CD4-positive, alpha-beta memory T cell (primary cell): ENCODE data around the gene ADAM19. TPM values are rescaled to one million over a fixed set of nuclear protein-coding genes. Genes with fewer than 3 reads are reported as not detected.

ENCODE experiments used
- CTCF ChIA-PET: fragments of 350-600 bp; sonication (Branson Sonifier 250); formaldehyde crosslinking; loops from one replicate; lab custom pipeline; 2021; ENCODE audit warnings: inconsistent platforms; ENCODE audit not compliant: partially characterized antibody; lab: Charles Lee
- POLR2A ChIA-PET: fragments of 350-600 bp; sonication (Branson Sonifier 250); formaldehyde crosslinking; loops from one replicate; lab custom pipeline; 2021; ENCODE audit not compliant: partially characterized antibody; lab: Charles Lee
- DNase-seq, 5 donors: peaks; one replicate each; pipeline versions ENCODE4 v3.0.0 to v3.0.0-alpha.2; 2020 to 2022; ENCODE audit warnings: mixed read lengths in 1 of 5
- H3K27ac ChIP-seq: one replicate; pipeline ENCODE4 v1.7.0; 2013; ENCODE audit warnings: low read depth, low read length
- H3K27me3 ChIP-seq: 2 replicates; pipeline ENCODE4 v1.7.0; 2013; ENCODE audit warnings: mild to moderate bottlenecking, low read length, moderate library complexity; ENCODE audit not compliant: insufficient read depth
- H3K36me3 ChIP-seq: 2 replicates; pipeline ENCODE4 v1.7.0; 2013; ENCODE audit warnings: mild to moderate bottlenecking, low read length, moderate library complexity; ENCODE audit not compliant: insufficient read depth
- H3K4me1 ChIP-seq: 2 replicates; pipeline ENCODE4 v1.7.0; 2013; ENCODE audit warnings: mild to moderate bottlenecking, low read length, moderate library complexity; ENCODE audit not compliant: insufficient read depth
- H3K4me3 ChIP-seq, 2 donors: one replicate each; pipeline ENCODE4 v1.7.0; 2013; ENCODE audit warnings: low read length in 2 of 2, mild to moderate bottlenecking in 1 of 2
- H3K9me3 ChIP-seq, 2 donors: one replicate each; pipeline ENCODE4 v1.7.0; 2013; ENCODE audit warnings: low read length in 2 of 2, control low read depth in 1 of 2; ENCODE audit not compliant: control insufficient read depth in 1 of 2
- H3K27ac Mint-ChIP-seq, 7 donors: one replicate each; pipeline ENCODE4 v1.8.0; 2020 to 2021; ENCODE audit warnings: mixed read lengths in 7 of 7, mild to moderate bottlenecking in 6 of 7, inconsistent platforms in 3 of 7, moderate library complexity in 3 of 7
- H3K27me3 Mint-ChIP-seq, 2 donors: one replicate each; pipeline ENCODE4 v1.8.0; 2020 to 2021; ENCODE audit warnings: mixed read lengths in 2 of 2
- H3K36me3 Mint-ChIP-seq, 2 donors: one replicate each; pipeline ENCODE4 v1.8.0; 2020 to 2021; ENCODE audit warnings: mixed read lengths in 2 of 2, inconsistent platforms in 1 of 2, mild to moderate bottlenecking in 1 of 2
- H3K4me1 Mint-ChIP-seq, 4 donors: one replicate each; pipeline ENCODE4 v1.8.0; 2020 to 2021; ENCODE audit warnings: mixed read lengths in 4 of 4, mild to moderate bottlenecking in 1 of 4
- H3K4me3 Mint-ChIP-seq, 8 donors: one replicate each; pipeline ENCODE4 v1.8.0; 2020 to 2021; ENCODE audit warnings: mixed read lengths in 8 of 8, mild to moderate bottlenecking in 7 of 8, moderate library complexity in 6 of 8, inconsistent platforms in 3 of 8
- H3K9me3 Mint-ChIP-seq, 8 donors: one replicate each; pipeline ENCODE4 v1.8.0; 2020 to 2021; ENCODE audit warnings: mixed read lengths in 8 of 8, mild to moderate bottlenecking in 5 of 8, inconsistent platforms in 3 of 8, moderate library complexity in 1 of 8
- intact Hi-C: fragments of 100-400 bp; cut with micrococcal nuclease; formaldehyde crosslinking; loops from one replicate; pipeline ENCODE4 v1.15.1; 2023
- polyA plus RNA-seq, 2 donors: library from polyadenylated mRNA; unstranded; fragments of 300-500 nt; fragmentation: Illumina TruSeq; gene quantifications; one replicate each; pipeline ENCODE4 v1.2.3, GENCODE V29; 2021
- total RNA-seq, 2 experiments: library from RNA; stranded (reverse); gene quantifications; one replicate each; pipeline ENCODE4 v1.2.3, GENCODE V29; 2021

Gene ADAM19
- total and polyA plus RNA-seq, 4 experiments from 2014 or later = 1.9 to 33.9 (median 28.0) TPM

DNA sequence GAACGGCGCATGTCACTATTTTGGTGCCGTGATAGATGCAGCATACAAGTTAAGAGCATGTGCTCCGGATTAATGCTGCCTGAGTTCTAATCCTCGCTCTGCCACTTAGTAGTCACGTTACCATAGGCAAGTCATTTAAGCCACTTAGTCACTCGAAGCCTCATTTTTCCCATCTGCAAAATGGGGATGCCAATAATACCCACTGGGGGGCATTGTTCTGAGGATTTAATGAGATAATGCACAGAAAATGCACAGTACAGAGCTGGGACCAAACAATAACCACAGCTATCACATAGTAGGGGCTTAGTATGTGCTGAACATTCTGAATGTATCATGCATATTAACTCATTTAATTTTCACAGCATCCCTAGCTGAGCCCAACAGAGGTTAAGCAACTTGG is 106.5 kb downstream of the ADAM19 start:
- H3K4me1 ChIP-seq = no peaks in the 10 kb centered on the region
- Mint-ChIP-seq H3K4me1 (peaks cover 8 to 18% (median 11%) of the 10 kb centered on the region in 4 donors), H3K27me3 (no peaks in the 10 kb centered on the region), H3K9me3 (no peaks in the 10 kb centered on the region), H3K27ac (no peak overlapping the region), H3K4me3 (no peak overlapping the region), H3K36me3 (peaks cover 18 to 22% of the 10 kb centered on the region in 2 donors)
- CTCF ChIA-PET = interaction anchor here (0.7 to 5.1 kb wide), 12 partner anchors 9 to 274 kb away, joined by 3 to 34 read pairs (median 4); partner anchors contain the start of genes LSM11 and NIPAL4
- intact Hi-C loops = no loop called here
- H3K36me3 ChIP-seq = no peaks in the 10 kb centered on the region
- DNase-seq = no peak
- no peak overlapping the region for H3K27ac ChIP-seq
- POLR2A ChIA-PET = interaction anchor here (2.0 kb wide), 1 partner anchor 250 kb away, joined by 4 read pairs; no protein-coding TSS in a partner anchor
- H3K4me3 ChIP-seq = no peak overlapping the region
- H3K27me3 ChIP-seq = no peaks in the 10 kb centered on the region
- H3K9me3 ChIP-seq = no peaks in the 10 kb centered on the region

GRCh38 chr5:157468293-157468965 is 107.1 kb downstream of the ADAM19 start:
- H3K36me3 ChIP-seq = no peaks in the 10 kb centered on the region
- H3K27ac ChIP-seq = no peak overlapping the region
- DNase-seq = no peak
- peaks cover 14 to 16% of the 10 kb centered on the region in 2 donors for H3K36me3 Mint-ChIP-seq
- no peak overlapping the region for H3K4me3 ChIP-seq
- intact Hi-C loops = no loop called here
- no peak overlapping the region for H3K4me3 Mint-ChIP-seq
- H3K9me3 Mint-ChIP-seq = no peaks in the 10 kb centered on the region
- H3K27ac Mint-ChIP-seq = no peak overlapping the region
- no peaks in the 10 kb centered on the region for H3K27me3 ChIP-seq
- peaks cover 9 to 23% (median 13%) of the 10 kb centered on the region in 4 donors for H3K4me1 Mint-ChIP-seq
- no peaks in the 10 kb centered on the region for H3K4me1 ChIP-seq
- ChIA-PET CTCF (interaction anchor here (1.0 to 5.1 kb wide), 10 partner anchors 8 to 250 kb away, joined by 3 to 34 read pairs (median 12); partner anchors contain the start of gene NIPAL4), POLR2A (no interaction called here)
- H3K9me3 ChIP-seq = no peaks in the 10 kb centered on the region
- no peaks in the 10 kb centered on the region for H3K27me3 Mint-ChIP-seq

DNA sequence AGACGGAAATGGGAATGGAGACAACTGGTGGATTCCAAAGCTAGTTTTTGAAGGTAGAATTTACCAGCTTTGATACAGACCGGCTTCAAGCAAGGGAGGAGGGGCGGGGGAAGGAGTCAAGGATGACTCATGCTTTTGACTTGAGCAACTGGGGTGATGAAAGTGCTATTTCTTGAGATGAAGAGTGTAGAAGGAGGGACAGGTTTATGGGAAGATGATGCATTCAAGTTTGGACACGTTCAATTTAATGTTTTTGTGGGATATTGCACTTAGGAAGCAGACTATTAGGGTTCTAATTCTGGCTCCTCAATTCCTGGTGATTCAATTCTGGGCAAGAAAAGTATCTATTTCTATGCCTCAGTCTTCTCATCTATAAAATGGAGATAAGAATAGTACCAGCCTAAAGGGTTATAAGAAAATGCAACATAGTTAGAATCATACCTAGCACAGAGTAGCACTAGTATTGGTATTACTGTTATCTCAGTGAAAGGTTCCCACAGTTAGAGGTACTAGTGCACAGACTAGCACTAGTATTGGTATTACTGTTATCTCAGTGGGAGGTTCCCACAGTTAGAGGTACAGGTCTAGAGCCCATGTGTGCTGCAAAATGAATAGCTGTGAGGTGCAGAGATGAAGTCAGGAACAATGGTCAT is 110.9 kb downstream of the ADAM19 start:
- intact Hi-C loops = no loop called here
- Mint-ChIP-seq H3K9me3 (no peaks in the 10 kb centered on the region), H3K27ac (no peak overlapping the region), H3K27me3 (peaks cover 8 to 9% of the 10 kb centered on the region in 2 donors), H3K4me3 (no peak overlapping the region), H3K4me1 (peaks cover 15 to 25% (median 21%) of the 10 kb centered on the region in 4 donors), H3K36me3 (peaks cover 3 to 8% of the 10 kb centered on the region in 2 donors)
- ChIA-PET POLR2A (no interaction called here), CTCF (interaction anchor here (1.6 to 1.7 kb wide), 2 partner anchors 9 to 12 kb away, joined by 5 read pairs; no protein-coding TSS in a partner anchor)
- H3K4me3 ChIP-seq = no peak overlapping the region
- H3K36me3 ChIP-seq = no peaks in the 10 kb centered on the region
- no peak for DNase-seq
- no peak overlapping the region for H3K27ac ChIP-seq
- H3K9me3 ChIP-seq = no peaks in the 10 kb centered on the region
- peaks cover 9% of the 10 kb centered on the region for H3K4me1 ChIP-seq
- no peaks in the 10 kb centered on the region for H3K27me3 ChIP-seq

DNA sequence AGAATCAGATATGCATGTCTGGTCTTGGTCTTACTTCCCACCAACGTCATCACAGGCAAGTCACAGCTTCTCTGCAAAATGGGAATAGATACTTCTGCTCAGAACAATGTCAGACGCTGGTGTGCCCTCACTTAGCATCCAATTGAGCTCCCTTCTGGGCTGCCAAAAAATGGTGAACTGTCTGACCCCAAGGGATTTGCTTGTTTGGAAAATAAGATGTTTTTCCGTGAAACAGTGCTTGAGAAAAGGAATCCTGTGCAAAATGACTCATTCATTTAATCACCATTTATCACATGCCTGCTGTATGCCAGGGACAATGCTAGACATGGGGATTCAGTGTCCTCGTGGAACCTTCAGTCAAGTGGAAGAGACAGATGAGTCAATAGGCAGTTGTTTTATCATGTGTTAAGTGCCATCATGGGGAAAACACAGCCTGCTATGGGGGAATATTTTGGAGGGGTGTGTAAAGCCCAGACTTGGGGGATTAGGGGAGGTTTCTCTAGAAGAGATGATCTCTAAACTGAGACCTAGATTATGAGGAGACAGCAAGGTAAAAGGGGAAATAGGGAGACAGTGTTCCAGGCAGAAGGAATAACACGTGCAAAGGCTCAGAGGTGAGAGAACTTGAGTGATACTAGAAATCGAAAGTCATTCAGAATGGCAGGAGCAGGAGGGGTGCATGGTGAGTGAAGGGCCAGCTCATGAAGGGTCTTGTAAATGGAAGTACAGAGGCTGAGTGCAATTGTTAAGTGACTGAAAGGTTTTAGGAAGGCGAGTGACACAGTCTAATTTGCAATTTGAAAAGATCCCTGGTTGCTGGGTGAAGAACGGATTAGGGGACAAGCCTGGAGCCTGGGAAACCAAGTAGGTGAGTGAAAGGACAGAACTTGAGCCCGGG is 111.7 kb downstream of the ADAM19 start:
- Histone ChIP-seq H3K9me3 (no peaks in the 10 kb centered on the region), H3K27me3 (no peaks in the 10 kb centered on the region), H3K36me3 (no peaks in the 10 kb centered on the region), H3K27ac (no peak overlapping the region), H3K4me3 (no peak overlapping the region), H3K4me1 (peaks cover 11% of the 10 kb centered on the region)
- Mint-ChIP-seq H3K27me3 (peaks cover 8 to 9% of the 10 kb centered on the region in 2 donors), H3K27ac (peak overlapping the region in 3 of 7 donors; percentile 22 to 44 (median 38)), H3K9me3 (no peaks in the 10 kb centered on the region), H3K4me3 (peak overlapping the region in 1 of 8 donors; percentile 7), H3K4me1 (peaks cover 15 to 25% (median 22%) of the 10 kb centered on the region in 4 donors), H3K36me3 (peaks cover 3 to 8% of the 10 kb centered on the region in 2 donors)
- intact Hi-C loops = no loop called here
- DNase-seq = no peak
- ChIA-PET CTCF (interaction anchor here (0.8 to 7.2 kb wide), 4 partner anchors 6 to 13 kb away, joined by 3 to 34 read pairs (median 5); no protein-coding TSS in a partner anchor), POLR2A (no interaction called here)

DNA sequence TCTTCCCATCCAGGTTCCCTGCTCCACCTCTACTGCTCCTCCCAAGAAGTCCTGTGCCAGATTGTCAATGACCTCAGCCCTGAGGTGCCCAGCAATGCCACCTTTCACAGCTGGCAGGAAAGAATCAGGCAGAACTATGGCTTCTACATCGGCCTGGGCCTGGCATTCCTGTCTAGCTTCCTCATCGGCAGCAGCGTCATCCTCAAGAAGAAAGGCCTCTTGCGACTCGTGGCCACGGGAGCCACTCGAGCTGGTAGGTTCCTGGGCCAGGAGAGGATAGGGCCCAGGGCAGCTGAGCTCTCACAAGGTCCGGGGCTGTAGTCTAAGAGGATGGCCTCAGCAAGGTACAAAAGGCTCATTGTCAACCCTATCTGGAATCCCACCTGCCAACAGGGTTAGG is 112.5 kb downstream of the ADAM19 start:
- H3K4me3 Mint-ChIP-seq = no peak overlapping the region
- H3K9me3 Mint-ChIP-seq = no peaks in the 10 kb centered on the region
- intact Hi-C loops = no loop called here
- DNase-seq = no peak
- H3K27me3 Mint-ChIP-seq = peaks cover 8 to 9% of the 10 kb centered on the region in 2 donors
- peaks cover 15 to 25% (median 22%) of the 10 kb centered on the region in 4 donors for H3K4me1 Mint-ChIP-seq
- CTCF ChIA-PET = interaction anchor here (0.8 to 7.2 kb wide), 2 partner anchors 7 to 14 kb away, joined by 3 to 34 read pairs; no protein-coding TSS in a partner anchor
- POLR2A ChIA-PET = no interaction called here
- H3K4me3 ChIP-seq = no peak overlapping the region
- peaks cover 11% of the 10 kb centered on the region for H3K4me1 ChIP-seq
- peaks cover 3 to 8% of the 10 kb centered on the region in 2 donors for H3K36me3 Mint-ChIP-seq
- H3K27ac ChIP-seq = no peak overlapping the region
- no peaks in the 10 kb centered on the region for H3K27me3 ChIP-seq
- peak overlapping the region in 1 of 7 donors; percentile 81 for H3K27ac Mint-ChIP-seq
- no peaks in the 10 kb centered on the region for H3K9me3 ChIP-seq
- H3K36me3 ChIP-seq = no peaks in the 10 kb centered on the region

DNA sequence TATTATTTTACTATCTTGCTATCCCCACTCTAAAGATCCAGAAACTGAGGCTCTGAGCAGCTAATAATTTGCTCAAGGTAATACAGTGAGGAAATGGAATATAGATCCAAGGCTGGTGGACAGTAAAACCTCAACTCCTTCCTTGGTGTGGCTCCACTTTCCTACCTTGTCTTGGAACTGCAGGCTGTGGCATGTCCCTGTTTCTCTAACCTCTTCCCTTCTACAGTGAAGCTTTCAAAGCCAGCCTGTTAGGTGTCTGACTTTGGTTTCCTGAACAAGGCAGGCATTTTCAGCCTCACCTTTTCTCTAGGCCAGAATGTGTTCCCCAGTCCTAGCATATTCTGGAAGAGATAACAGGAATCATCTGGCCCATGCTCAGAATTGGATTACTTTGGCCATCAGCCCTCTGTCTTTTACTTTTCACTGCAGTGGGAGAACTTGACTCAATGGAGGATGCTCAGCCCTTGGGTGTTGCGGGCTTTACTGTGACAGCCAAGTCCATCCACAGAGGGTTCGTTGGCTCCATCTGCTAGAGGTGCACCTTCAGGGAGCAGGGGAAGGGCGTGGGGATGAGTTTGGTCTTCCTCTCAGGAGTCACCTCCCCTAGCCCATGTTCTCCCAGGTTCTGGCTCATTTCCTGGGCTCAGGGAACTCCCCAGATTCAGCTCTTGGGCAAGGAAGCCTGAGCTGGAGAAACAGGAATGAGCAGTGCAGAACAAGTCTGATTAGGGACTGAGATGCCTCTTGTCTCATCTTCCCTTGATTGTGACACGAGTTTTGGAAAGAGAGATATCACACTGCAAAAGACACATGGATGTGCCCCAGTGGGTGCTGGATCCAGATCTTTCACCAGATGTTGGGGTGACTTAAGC is 114.4 kb downstream of the ADAM19 start:
- no peak overlapping the region for H3K4me3 ChIP-seq
- Mint-ChIP-seq H3K27me3 (peaks cover 8 to 9% of the 10 kb centered on the region in 2 donors), H3K4me3 (peak overlapping the region; percentile 26 to 83 (median 80)), H3K27ac (no peak overlapping the region), H3K9me3 (no peaks in the 10 kb centered on the region), H3K4me1 (peaks cover 15 to 25% (median 22%) of the 10 kb centered on the region in 4 donors), H3K36me3 (peaks cover 0 to 3% of the 10 kb centered on the region in 2 donors)
- ChIA-PET POLR2A (interaction anchor here (0.8 kb wide), 1 partner anchor 111 kb away, joined by 3 read pairs; no protein-coding TSS in a partner anchor), CTCF (interaction anchor here (0.9 to 7.2 kb wide), 4 partner anchors 9 to 29 kb away, joined by 3 to 34 read pairs (median 3); no protein-coding TSS in a partner anchor)
- no peaks in the 10 kb centered on the region for H3K36me3 ChIP-seq
- intact Hi-C loops = no loop called here
- no peaks in the 10 kb centered on the region for H3K27me3 ChIP-seq
- peaks cover 11% of the 10 kb centered on the region for H3K4me1 ChIP-seq
- H3K9me3 ChIP-seq = no peaks in the 10 kb centered on the region
- DNase-seq = no peak
- no peak overlapping the region for H3K27ac ChIP-seq
